A549 (cell line): ENCODE data around the gene COQ10A.

Experiments used
- CBX8 ChIP-seq: fragments of 200-600 bp; sonication (generic); IDR thresholded peaks from 2 replicates; pipeline ENCODE4 v1.6.1; 2016
- EP300 ChIP-seq, 2 experiments: fragments of >200 bp; sonication (Bioruptor Twin); formaldehyde crosslinking; IDR thresholded peaks; 2 replicates in 1 of 2; 3 replicates in 1 of 2; pipeline ENCODE4 v1.6.1; 2016 to 2017
- RFX5 ChIP-seq: fragments of 450-650 bp; IDR thresholded peaks from 2 replicates; pipeline ENCODE4 v1.7.1; 2014; ENCODE audit warnings: antibody characterized with exemption, mild to moderate bottlenecking, moderate library complexity
- SREBF2 ChIP-seq: fragments of 450-650 bp; IDR thresholded peaks from 2 replicates; pipeline ENCODE4 v1.6.1; 2014; ENCODE audit warnings: mild to moderate bottlenecking, moderate library complexity
- TF ChIP-seq, protein P1 (sequence below): fragments of >200 bp; sonication (Bioruptor Twin); formaldehyde crosslinking; IDR thresholded peaks from 3 replicates; pipeline ENCODE4 v1.5.1; 2016
- TF ChIP-seq, protein P2 (sequence below): fragments of >200 bp; sonication (Bioruptor Twin); formaldehyde crosslinking; IDR thresholded peaks from 3 replicates; pipeline ENCODE4 v1.6.1; 2016
- TF ChIP-seq, protein P3 (sequence below): IDR thresholded peaks from 2 replicates; pipeline ENCODE4 v1.6.1; 2012
- TF ChIP-seq, protein P4 (sequence below): fragments of 200-600 bp; sonication (generic); IDR thresholded peaks from 2 replicates; pipeline ENCODE4 v1.6.1; 2016; ENCODE audit warnings: antibody characterized with exemption, mild to moderate bottlenecking, moderate library complexity

DNA sequence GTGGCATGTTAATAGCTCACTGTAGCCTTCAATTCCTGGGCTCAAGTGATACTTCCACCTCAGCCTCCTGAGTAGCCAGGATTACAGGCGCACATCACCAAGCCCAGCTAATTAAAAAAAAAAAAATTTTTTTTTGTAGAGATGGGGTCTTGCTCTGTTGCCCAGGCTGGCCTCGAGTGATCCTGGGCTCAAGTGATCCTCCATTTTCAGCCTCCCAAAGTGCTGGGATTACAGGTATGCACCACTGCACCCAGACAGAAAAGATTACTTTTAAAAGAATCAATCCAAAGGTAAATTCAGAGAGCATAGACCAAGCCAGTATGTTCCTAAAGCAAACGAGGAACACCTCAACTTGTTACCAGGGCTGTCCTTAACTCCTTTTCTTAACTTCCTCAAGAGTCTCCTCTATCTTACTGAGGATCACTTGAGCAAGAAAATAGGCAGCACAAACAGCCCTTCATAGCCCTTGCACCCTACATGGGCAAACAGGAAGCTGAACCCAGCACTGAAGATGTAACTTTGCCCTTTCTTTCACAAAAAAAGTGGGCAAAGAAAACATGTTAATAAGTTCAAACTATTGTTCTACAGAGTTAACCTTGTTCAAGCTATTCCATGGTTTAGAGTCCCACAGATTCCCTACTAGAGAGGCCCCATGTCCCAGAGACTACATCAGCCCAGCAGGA is 22.1 kb downstream of the COQ10A start:
- TF ChIP-seq, protein P1, sequence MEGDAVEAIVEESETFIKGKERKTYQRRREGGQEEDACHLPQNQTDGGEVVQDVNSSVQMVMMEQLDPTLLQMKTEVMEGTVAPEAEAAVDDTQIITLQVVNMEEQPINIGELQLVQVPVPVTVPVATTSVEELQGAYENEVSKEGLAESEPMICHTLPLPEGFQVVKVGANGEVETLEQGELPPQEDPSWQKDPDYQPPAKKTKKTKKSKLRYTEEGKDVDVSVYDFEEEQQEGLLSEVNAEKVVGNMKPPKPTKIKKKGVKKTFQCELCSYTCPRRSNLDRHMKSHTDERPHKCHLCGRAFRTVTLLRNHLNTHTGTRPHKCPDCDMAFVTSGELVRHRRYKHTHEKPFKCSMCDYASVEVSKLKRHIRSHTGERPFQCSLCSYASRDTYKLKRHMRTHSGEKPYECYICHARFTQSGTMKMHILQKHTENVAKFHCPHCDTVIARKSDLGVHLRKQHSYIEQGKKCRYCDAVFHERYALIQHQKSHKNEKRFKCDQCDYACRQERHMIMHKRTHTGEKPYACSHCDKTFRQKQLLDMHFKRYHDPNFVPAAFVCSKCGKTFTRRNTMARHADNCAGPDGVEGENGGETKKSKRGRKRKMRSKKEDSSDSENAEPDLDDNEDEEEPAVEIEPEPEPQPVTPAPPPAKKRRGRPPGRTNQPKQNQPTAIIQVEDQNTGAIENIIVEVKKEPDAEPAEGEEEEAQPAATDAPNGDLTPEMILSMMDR = no peak
- TF ChIP-seq, protein P2, sequence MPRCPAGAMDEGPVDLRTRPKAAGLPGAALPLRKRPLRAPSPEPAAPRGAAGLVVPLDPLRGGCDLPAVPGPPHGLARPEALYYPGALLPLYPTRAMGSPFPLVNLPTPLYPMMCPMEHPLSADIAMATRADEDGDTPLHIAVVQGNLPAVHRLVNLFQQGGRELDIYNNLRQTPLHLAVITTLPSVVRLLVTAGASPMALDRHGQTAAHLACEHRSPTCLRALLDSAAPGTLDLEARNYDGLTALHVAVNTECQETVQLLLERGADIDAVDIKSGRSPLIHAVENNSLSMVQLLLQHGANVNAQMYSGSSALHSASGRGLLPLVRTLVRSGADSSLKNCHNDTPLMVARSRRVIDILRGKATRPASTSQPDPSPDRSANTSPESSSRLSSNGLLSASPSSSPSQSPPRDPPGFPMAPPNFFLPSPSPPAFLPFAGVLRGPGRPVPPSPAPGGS = no peak
- TF ChIP-seq EP300 (IDR thresholded peaks at IDR 0.05) = no peak
- no peak for TF ChIP-seq RFX5
- TF ChIP-seq, protein P3, sequence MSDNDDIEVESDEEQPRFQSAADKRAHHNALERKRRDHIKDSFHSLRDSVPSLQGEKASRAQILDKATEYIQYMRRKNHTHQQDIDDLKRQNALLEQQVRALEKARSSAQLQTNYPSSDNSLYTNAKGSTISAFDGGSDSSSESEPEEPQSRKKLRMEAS = no peak
- TF ChIP-seq CBX8 = no peak
- TF ChIP-seq SREBF2 = no peak
- TF ChIP-seq, protein P4, sequence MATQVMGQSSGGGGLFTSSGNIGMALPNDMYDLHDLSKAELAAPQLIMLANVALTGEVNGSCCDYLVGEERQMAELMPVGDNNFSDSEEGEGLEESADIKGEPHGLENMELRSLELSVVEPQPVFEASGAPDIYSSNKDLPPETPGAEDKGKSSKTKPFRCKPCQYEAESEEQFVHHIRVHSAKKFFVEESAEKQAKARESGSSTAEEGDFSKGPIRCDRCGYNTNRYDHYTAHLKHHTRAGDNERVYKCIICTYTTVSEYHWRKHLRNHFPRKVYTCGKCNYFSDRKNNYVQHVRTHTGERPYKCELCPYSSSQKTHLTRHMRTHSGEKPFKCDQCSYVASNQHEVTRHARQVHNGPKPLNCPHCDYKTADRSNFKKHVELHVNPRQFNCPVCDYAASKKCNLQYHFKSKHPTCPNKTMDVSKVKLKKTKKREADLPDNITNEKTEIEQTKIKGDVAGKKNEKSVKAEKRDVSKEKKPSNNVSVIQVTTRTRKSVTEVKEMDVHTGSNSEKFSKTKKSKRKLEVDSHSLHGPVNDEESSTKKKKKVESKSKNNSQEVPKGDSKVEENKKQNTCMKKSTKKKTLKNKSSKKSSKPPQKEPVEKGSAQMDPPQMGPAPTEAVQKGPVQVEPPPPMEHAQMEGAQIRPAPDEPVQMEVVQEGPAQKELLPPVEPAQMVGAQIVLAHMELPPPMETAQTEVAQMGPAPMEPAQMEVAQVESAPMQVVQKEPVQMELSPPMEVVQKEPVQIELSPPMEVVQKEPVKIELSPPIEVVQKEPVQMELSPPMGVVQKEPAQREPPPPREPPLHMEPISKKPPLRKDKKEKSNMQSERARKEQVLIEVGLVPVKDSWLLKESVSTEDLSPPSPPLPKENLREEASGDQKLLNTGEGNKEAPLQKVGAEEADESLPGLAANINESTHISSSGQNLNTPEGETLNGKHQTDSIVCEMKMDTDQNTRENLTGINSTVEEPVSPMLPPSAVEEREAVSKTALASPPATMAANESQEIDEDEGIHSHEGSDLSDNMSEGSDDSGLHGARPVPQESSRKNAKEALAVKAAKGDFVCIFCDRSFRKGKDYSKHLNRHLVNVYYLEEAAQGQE = no peak
